Progenitor cell of endocrine pancreas (in vitro differentiated cells): Measurements from ENCODE around the gene ZMYND8. TPM values are rescaled to one million over a fixed set of nuclear protein-coding genes. Genes with fewer than 3 reads are reported as not detected.
"Not testable (repeated sequence)": the region's sequence is repeated elsewhere in the genome, so short reads cannot be mapped to it uniquely, and the experiment has no call there.

Experiments
- DNase-seq: peaks from one replicate; pipeline ENCODE4 v3.0.0; 2021; ENCODE audit warnings: low spot score; ENCODE audit not compliant: unreplicated experiment
- H3K27ac Mint-ChIP-seq: 2 replicates; pipeline ENCODE4 v1.8.0; 2021; ENCODE audit warnings: mild to moderate bottlenecking, moderate library complexity, mixed read lengths
- H3K27me3 Mint-ChIP-seq: 2 replicates; pipeline ENCODE4 v1.8.0; 2021; ENCODE audit warnings: mixed read lengths
- H3K36me3 Mint-ChIP-seq: 2 replicates; pipeline ENCODE4 v1.8.0; 2022; ENCODE audit warnings: mixed read lengths; ENCODE audit not compliant: insufficient read depth
- H3K4me1 Mint-ChIP-seq: 2 replicates; pipeline ENCODE4 v1.8.0; 2021; ENCODE audit warnings: low read depth, mixed read lengths
- H3K4me3 Mint-ChIP-seq: 2 replicates; pipeline ENCODE4 v1.8.0; 2021; ENCODE audit warnings: low read depth, mild to moderate bottlenecking, moderate library complexity, mixed read lengths
- H3K9me3 Mint-ChIP-seq: 2 replicates; pipeline ENCODE4 v1.8.0; 2021; ENCODE audit warnings: low read depth, mixed read lengths
- total RNA-seq: library from RNA; stranded (reverse); gene quantifications from 2 replicates; pipeline ENCODE4 v1.2.1, GENCODE V29; 2021
- TF ChIP-seq, protein P1 (sequence below): fragments of 200-600 bp; sonication (generic); IDR thresholded peaks from one replicate; pipeline ENCODE4 v1.5.0; 2021; ENCODE audit warnings: antibody characterized with exemption, mild to moderate bottlenecking; ENCODE audit not compliant: unreplicated experiment

The ZMYND8 gene
- total RNA-seq, 1 donor from 2014 or later, result 102 TPM

DNA sequence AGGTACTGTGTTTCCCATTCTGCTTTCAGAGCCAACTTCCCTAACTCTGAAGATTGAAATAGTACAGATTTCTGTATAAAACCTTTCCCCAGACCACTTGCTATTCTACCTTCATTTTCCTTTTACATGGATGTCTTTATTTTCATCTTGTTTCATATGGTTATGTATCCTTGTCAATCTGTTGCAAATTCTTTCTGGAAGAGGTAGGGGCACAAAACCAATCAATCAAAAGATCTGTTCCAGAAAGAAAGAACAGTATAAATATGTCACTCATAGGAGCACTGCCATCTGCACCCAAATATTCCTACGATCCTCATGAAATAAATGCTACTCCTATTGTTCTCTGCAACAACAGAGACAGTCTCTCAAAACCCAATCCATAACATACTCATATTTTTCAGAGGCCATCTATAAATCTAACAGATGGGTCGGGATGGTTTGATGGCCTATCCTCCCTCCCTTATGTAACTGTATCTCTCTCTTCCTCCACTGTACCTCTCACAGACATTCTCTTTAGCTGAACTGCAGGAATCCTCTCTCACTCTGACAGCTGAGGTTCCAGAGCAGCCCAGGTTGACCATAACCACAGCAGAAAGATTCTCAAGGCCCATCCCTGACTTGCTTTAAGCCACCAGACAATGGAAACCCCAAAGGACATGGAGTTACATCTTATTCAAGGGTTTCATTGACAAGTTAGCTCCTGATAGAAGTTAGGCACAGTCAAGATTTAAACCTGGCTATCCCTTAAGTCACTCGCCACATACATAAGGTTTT, 112.8 kb downstream of the ZMYND8 start:
- TF ChIP-seq, protein P1, sequence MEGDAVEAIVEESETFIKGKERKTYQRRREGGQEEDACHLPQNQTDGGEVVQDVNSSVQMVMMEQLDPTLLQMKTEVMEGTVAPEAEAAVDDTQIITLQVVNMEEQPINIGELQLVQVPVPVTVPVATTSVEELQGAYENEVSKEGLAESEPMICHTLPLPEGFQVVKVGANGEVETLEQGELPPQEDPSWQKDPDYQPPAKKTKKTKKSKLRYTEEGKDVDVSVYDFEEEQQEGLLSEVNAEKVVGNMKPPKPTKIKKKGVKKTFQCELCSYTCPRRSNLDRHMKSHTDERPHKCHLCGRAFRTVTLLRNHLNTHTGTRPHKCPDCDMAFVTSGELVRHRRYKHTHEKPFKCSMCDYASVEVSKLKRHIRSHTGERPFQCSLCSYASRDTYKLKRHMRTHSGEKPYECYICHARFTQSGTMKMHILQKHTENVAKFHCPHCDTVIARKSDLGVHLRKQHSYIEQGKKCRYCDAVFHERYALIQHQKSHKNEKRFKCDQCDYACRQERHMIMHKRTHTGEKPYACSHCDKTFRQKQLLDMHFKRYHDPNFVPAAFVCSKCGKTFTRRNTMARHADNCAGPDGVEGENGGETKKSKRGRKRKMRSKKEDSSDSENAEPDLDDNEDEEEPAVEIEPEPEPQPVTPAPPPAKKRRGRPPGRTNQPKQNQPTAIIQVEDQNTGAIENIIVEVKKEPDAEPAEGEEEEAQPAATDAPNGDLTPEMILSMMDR, result no peak
- Mint-ChIP-seq H3K4me1 (peaks cover 2% of the 10 kb centered on the region), H3K27me3 (no peaks in the 10 kb centered on the region), H3K27ac (no peak overlapping the region), H3K4me3 (no peak overlapping the region), H3K36me3 (peaks cover 36% of the 10 kb centered on the region), H3K9me3 (no peaks in the 10 kb centered on the region)
- DNase-seq, result no peak

DNA sequence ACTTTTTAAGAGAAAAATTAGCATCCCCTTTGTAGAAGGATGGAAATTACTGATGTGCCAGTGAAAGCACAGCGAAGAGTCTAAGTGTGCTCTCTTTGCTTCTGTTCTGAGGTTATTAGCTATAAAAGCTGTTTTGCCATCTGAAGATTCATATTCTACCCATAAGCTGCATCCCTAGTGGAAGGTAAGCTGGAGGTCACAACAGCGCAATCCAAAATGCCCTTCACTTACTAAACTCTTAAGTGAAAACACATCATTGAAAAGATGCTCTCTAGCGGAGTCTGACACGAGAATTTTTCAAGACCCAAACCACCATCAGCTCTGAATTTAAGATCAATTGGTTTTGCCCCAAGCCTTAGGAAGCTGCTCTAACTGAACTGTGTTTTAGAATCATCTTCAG, 113.5 kb downstream of the ZMYND8 start:
- TF ChIP-seq, protein P1, result no peak
- no peak for DNase-seq
- H3K4me1 Mint-ChIP-seq, result peaks cover 2% of the 10 kb centered on the region
- H3K4me3 Mint-ChIP-seq, result no peak overlapping the region
- H3K9me3 Mint-ChIP-seq, result no peaks in the 10 kb centered on the region
- peaks cover 37% of the 10 kb centered on the region for H3K36me3 Mint-ChIP-seq
- no peaks in the 10 kb centered on the region for H3K27me3 Mint-ChIP-seq
- peak overlapping the region; percentile 49 for H3K27ac Mint-ChIP-seq

DNA sequence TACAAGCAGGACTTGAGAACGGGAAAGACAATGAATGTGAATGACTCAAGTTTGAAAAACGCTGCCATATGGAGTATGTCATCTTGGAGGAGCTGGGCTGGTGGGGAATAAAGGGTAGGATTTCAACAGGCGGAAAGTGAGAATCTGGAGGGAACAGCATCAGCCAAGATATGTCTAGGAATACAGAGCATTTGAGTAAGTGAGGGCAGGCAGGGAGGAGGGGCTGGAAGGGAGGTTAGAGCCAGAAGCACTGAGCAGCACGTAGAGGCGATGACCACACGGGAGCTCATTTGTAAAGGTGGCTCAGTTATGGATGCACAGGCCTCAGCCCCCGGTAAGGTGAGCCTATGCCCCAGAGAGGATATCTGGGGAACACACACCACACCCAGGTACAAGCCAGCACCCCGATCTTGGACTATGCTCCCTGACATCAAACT, 115.1 kb downstream of the ZMYND8 start:
- H3K27me3 Mint-ChIP-seq, result no peaks in the 10 kb centered on the region
- TF ChIP-seq, protein P1, result no peak
- H3K9me3 Mint-ChIP-seq, result no peaks in the 10 kb centered on the region
- peaks cover 2% of the 10 kb centered on the region for H3K4me1 Mint-ChIP-seq
- peaks cover 37% of the 10 kb centered on the region for H3K36me3 Mint-ChIP-seq
- H3K27ac Mint-ChIP-seq, result peak overlapping the region; percentile 63
- DNase-seq, result no peak
- H3K4me3 Mint-ChIP-seq, result no peak overlapping the region

DNA sequence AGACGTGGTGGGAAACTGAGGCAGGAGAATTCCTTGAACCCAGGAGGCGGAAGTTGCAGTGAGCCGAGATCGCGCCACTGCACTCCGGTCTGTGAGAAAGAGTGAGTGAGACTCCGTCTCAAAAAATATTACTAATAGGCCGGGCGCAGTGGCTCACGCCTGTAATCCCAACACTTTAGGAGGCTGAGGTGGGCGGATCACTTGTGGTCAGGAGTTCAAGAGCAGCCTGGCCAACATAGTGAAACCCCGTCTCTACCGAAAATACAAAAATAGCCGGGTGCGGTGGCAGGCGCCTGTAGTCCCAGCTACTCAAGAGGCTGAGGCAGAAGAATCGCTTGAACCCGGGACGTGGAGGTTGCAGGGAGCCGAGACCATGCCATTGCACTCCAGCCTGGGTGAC, 116.4 kb downstream of the ZMYND8 start:
- H3K27ac Mint-ChIP-seq, DNase-seq, H3K9me3 Mint-ChIP-seq, H3K4me1 Mint-ChIP-seq, H3K4me3 Mint-ChIP-seq, H3K27me3 Mint-ChIP-seq: not testable (repeated sequence)
- H3K36me3 Mint-ChIP-seq, result peaks cover 36% of the 10 kb centered on the region

DNA sequence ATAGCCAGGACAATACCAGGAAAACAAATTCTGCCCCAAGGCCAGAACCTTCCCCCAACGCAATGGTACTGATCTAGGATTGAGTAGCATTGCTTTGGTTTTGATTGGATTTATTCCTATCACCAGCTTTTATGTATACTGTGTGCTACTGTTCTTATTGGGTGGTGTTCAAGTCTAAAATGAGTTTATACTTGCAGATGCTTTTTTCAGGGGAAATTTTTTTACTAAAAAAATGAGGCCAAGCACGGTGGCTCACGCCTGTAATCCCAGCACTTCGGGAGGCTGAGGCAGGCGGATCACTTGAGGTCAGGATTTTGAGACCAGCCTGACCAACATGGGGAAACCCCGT, 116.8 kb downstream of the ZMYND8 start:
- no peak for DNase-seq
- Mint-ChIP-seq H3K4me1 (peaks cover 2% of the 10 kb centered on the region), H3K27ac (peak overlapping the region; percentile 34), H3K9me3 (no peaks in the 10 kb centered on the region), H3K36me3 (peaks cover 36% of the 10 kb centered on the region), H3K27me3 (no peaks in the 10 kb centered on the region), H3K4me3 (no peak overlapping the region)
- TF ChIP-seq, protein P1, result no peak
